Choroid plexus epithelial cell (primary cell): ENCODE measurements around the gene SSC5D.

ENCODE experiments used
- DNase-seq: peaks from one replicate; pipeline ENCODE4 v3.0.0-alpha.2; 2010; ENCODE audit warnings: low read depth
- H3K4me3 ChIP-seq: 2 replicates; pipeline ENCODE4 v1.5.1; 2011; ENCODE audit warnings: low read depth, mild to moderate bottlenecking, control low read depth, low read length, moderate library complexity
- CTCF ChIP-seq: conservative IDR thresholded peaks from 2 replicates; pipeline ENCODE4 v1.5.1; 2011; ENCODE audit warnings: low read depth, mild to moderate bottlenecking, control low read depth, inconsistent platforms, low read length, moderate library complexity

SSC5D gene

GRCh38 chr19:55485439-55486011 is 2.7 kb upstream of the SSC5D start:
- TF ChIP-seq CTCF: no peak
- H3K4me3 ChIP-seq: peak overlapping the region; percentile 82
- no peak for DNase-seq

- H3K4me3 ChIP-seq: peak overlapping the region; percentile 82
- no peak for TF ChIP-seq CTCF
- no peak for DNase-seq
These were observed 1.9 kb upstream of the SSC5D start for GRCh38 chr19:55486043-55486970.

GRCh38 chr19:55486971-55487923 is 989 bp upstream of the SSC5D start:
- DNase-seq: peak; percentile 96
- peak overlapping the region; percentile 34 for H3K4me3 ChIP-seq
- TF ChIP-seq CTCF: no peak

- no peak for TF ChIP-seq CTCF
- DNase-seq: no peak
These were observed 912 bp downstream of the SSC5D start for GRCh38 chr19:55488986-55489710.

GRCh38 chr19:55489711-55490477 is 1.7 kb downstream of the SSC5D start:
- no peak overlapping the region for H3K4me3 ChIP-seq
- TF ChIP-seq CTCF: no peak
- DNase-seq: no peak

More at GRCh38 chr19:55488986-55489710, 912 bp downstream of the SSC5D start:
- no peak overlapping the region for H3K4me3 ChIP-seq
